Motor neuron (in vitro differentiated cells): Measurements from ENCODE around the gene LPIN1. TPM values are rescaled to one million over a fixed set of nuclear protein-coding genes. Genes with fewer than 3 reads are reported as not detected.
A peak's percentile ranks its signal among the peaks of the same experiment; 100 is the strongest.
"Not testable (repeated sequence)": the region's sequence is repeated elsewhere in the genome, so short reads cannot be mapped to it uniquely, and the experiment has no call there.

Experiments
- ATAC-seq, 8 experiments: fragments of 200-7000 bp; cut with Tn5 transposase; replicated peaks in 6 of 8; 2 replicates each; pipeline ENCODE4 v1.8.0; 2021; ENCODE audit warnings: mild to moderate bottlenecking in 8 of 8, moderate library complexity in 8 of 8
- H3K27ac ChIP-seq, 2 donors: fragments of 250-450 bp; sonication (Bioruptor Pico); 2 replicates each; pipeline ENCODE4 v1.9.0; 2021; ENCODE audit warnings: antibody characterized with exemption in 2 of 2, mild to moderate bottlenecking in 2 of 2, moderate library complexity in 1 of 2
- H3K4me1 ChIP-seq, 2 donors: fragments of 250-450 bp; sonication (Bioruptor Pico); replicated peaks in 1 of 2; 2 replicates each; pipeline ENCODE4 v1.6.1; 2021; ENCODE audit warnings: antibody characterized with exemption in 2 of 2, mild to moderate bottlenecking in 2 of 2, moderate library complexity in 1 of 2
- H3K4me3 ChIP-seq, 5 donors: fragments of 250-450 bp; sonication (Bioruptor Pico); 2 replicates each; pipeline ENCODE4 v1.9.0; 2021; ENCODE audit warnings: antibody characterized with exemption in 5 of 5, mild to moderate bottlenecking in 5 of 5, moderate library complexity in 4 of 5
- WGBS, 10 experiments: fragments of 450-650 bp; shearing (Covaris generic); methylation state at CpG; one replicate each; pipeline ENCODE4 v1.0.0; 2022; 5-methylcytosine and 5-hydroxymethylcytosine counted together
- in situ Hi-C, 9 experiments: fragments of 400-800 bp; cut with MboI; loops; one replicate each; pipeline ENCODE4 v1.15.0; 2021; ENCODE audit warnings: low sequenced_read_pairs in 9 of 9, low pct_unique_long_range_greater_than_20kb in 2 of 9; ENCODE audit not compliant: unreplicated experiment in 9 of 9
- total RNA-seq, 8 experiments: library from RNA; unstranded; fragments of 300-600 nt; gene quantifications; 2 replicates each; pipeline versions ENCODE4 v1.2.3 to v1.2.4, GENCODE V29; 2022

LPIN1 gene
- total RNA-seq, 8 experiments from 2014 or later, result 10.1 to 54.8 (median 21.2) TPM

DNA sequence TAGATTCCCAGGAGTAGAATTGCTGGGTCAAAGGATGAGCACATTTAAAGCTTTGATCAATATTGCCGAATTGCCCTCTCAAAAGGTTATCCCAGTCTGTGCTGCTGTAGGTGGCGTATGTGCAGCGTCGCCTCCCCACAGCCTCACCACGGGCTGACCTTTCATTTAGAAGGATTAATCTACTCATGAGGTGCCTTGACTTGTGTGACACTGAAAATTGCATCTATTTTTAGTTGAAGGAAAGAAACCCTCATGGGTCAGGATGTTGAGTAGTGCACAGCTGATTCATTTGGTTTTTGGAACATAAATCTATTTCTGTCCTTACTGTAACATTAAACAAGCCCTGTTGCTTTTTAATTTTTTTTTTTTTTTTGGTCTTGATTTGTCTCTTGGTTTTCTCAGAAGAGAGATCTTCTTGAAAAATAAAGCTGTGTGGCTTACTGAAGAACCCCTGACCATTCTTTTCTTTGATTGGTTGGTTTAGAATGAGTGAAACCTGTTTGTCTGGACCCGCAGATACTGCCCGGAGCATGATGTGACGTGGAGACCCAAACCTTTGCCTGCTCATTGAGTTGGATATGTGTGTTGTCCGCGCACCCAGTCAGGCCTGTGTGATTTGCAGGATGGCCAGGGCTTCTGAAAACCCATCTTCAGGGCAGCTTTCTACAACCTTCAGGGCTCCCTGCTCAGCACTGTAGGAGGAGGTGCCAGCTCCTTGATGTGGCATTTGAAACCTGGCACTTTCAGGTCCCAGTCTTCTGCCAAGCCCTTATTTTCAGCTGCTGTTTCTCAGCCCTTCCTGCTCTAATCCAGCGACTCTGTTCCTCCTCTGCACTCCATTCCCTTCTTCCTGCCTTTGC is 61.0 kb downstream of the LPIN1 start:
- ATAC-seq, result peak in 5 of 8 experiments; percentile 33 to 74 (median 71)
- 60 to 100% (median 90%) methylated on average over 3 to 9 of the region's 11 CpGs for WGBS, 10 experiments
- Histone ChIP-seq H3K4me1 (peaks cover 11 to 19% of the 10 kb centered on the region in 2 donors), H3K4me3 (no peak overlapping the region), H3K27ac (no peak overlapping the region)
- in situ Hi-C loops, result no loop called here

- WGBS, 10 experiments, result 90 to 100% (median 100%) methylated on average over 1 to 6 of the region's 8 CpGs; no CpG with 5 or more reads in 3 of the 10 experiments
- no peak overlapping the region for H3K27ac ChIP-seq
- H3K4me1 ChIP-seq, result peaks cover 8 to 15% of the 10 kb centered on the region in 2 donors
- no peak for ATAC-seq
- H3K4me3 ChIP-seq, result no peak overlapping the region
- in situ Hi-C loops, result no loop called here
Measured at GRCh38 chr2:11808016-11808400, 61.6 kb downstream of the LPIN1 start.

GRCh38 chr2:11809586-11810236 is 63.3 kb downstream of the LPIN1 start:
- WGBS, 10 experiments, result 71 to 95% (median 92%) methylated on average over 1 to 8 of the region's 12 CpGs; no CpG with 5 or more reads in 5 of the 10 experiments
- Histone ChIP-seq H3K27ac (no peak overlapping the region), H3K4me1 (peaks cover 2 to 12% of the 10 kb centered on the region in 2 donors), H3K4me3 (no peak overlapping the region)
- ATAC-seq, result no peak
- in situ Hi-C loops, result no loop called here

DNA sequence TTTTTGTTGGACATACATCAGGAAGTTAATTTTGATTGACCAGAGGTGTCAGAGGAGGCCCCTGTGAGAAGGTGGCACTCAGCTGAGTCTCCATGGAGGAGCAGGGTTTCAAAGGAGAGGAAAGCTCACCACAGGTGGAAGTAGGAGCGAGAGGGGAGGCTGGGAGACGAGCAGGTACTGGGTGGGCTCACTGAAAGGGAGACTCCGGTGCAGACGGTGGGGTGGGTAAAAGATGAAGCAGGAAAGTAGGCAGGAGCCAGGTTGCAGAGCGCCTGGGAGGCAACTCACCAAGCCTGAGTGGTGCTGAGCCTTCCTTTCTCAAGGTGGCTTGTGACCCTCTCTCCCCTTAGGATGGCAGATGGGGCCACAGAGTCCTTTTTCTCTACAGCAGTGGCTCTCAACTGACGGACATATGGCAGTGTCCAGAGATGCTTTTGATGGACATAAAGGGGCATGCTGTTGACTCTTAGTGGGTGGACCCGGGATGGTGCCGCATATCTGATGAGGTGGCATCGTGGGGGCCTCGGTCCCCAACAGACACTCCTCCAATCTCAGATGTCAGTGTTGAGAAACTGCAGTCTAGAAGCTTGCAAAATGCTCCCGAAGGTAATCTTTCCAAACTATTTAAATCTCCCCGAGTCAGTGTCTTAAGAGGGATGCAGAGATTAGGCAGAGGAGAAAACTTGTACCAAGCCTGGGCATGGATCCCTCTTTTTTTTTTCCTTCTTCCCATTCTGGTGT is 64.0 kb downstream of the LPIN1 start:
- H3K27ac ChIP-seq, result no peak overlapping the region
- no peak for ATAC-seq

DNA sequence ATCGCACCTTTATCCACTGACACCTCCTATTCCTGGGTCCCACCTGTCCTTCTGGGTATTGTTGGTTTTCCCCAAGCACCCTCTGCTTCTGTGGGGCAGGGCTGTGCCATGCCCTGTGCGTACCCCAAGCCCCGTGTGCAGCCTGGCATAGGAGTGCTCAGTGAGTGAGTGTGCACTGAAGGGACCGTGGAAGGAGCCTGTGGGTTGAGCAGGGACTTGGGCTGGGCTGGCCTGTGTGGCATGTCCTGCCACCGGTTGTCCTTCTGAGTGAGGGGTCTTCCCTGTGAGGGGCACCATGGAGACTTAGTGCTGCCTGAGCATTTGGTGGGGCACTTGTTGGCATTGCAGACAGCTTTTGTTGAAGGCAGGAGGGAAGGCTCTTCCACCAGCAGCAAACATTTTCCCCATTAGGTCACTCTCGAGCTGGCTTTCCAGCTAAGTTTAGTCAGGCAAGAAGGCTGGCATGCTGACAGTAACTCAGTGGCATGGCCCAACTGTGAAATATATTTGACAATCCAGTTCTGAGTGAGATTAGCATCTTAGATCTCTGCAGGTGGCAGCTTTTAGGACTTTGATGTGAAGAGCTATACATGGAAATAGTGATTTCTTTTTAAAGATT is 64.7 kb downstream of the LPIN1 start:
- Histone ChIP-seq H3K27ac (no peak overlapping the region), H3K4me3 (no peak overlapping the region), H3K4me1 (peaks cover 2 to 12% of the 10 kb centered on the region in 2 donors)
- in situ Hi-C loops, result no loop called here
- no peak for ATAC-seq
- WGBS, 10 experiments, result 71 to 100% (median 100%) methylated on average over 1 to 3 of the region's 6 CpGs; no CpG with 5 or more reads in 1 of the 10 experiments

More for the DNA sequence above, 64.0 kb downstream of the LPIN1 start:
- 71 to 100% (median 100%) methylated on average over 1 to 9 of the region's 12 CpGs; no CpG with 5 or more reads in 3 of the 10 experiments for WGBS, 10 experiments
- Histone ChIP-seq H3K4me1 (peaks cover 2 to 12% of the 10 kb centered on the region in 2 donors), H3K4me3 (no peak overlapping the region)
- in situ Hi-C loops, result no loop called here

- ATAC-seq, result no peak
- Histone ChIP-seq H3K4me3 (no peak overlapping the region), H3K4me1 (peaks cover 0 to 1% of the 10 kb centered on the region in 2 donors), H3K27ac (no peak overlapping the region)
- 86 to 100% (median 96%) methylated on average over 2 to 16 of the region's 25 CpGs for WGBS, 10 experiments
- in situ Hi-C loops, result no loop called here
Measured at GRCh38 chr2:11812466-11813248, 66.2 kb downstream of the LPIN1 start.

DNA sequence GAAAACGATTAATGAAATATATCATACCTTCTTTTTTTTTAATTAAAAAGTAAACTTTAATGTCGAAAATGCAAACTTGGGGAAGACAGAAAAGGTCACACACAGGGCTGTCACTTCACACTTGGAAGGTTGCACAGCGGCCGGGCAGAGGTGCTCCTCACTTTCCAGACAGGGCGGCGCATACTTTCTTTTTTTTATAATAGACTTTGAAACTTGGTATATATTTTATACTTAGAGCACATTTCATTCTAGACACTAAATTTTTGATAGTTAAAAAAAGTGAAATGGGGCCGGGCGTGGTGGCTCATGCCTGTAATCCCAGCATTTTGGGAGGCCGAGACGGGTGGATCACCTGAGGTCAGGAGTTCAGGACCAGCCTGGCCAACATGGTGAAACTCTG is 66.9 kb downstream of the LPIN1 start:
- H3K27ac ChIP-seq, H3K4me1 ChIP-seq, H3K4me3 ChIP-seq, ATAC-seq, in situ Hi-C loops: not testable (repeated sequence)
- 63 to 100% (median 89%) methylated on average over 1 to 10 of the region's 10 CpGs for WGBS, 10 experiments

DNA sequence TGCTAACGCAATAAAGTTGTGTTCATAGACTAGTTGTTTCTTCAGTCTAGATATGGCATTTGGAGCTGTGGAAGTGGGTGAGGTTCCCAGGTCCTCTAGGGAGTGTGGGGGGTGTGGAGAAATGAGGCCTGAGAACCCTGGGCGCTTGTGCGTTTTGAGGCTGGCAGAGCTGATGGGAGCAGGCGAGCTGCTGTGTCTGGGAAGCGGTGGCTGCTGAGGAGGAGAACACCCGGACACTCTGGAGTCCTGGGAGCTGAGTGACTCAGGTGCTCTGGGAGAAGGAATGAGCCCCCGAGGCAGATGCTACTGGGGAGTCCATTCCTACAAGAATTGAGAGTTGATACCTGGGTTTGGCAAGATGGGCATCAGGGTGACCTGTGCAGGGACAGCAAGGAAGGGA is 67.5 kb downstream of the LPIN1 start:
- in situ Hi-C loops, result no loop called here
- WGBS, 10 experiments, result 63 to 100% (median 88%) methylated on average over 1 to 6 of the region's 7 CpGs; no CpG with 5 or more reads in 4 of the 10 experiments
- no peak for ATAC-seq
- Histone ChIP-seq H3K27ac (no peak overlapping the region), H3K4me3 (no peak overlapping the region), H3K4me1 (no peaks in the 10 kb centered on the region)

GRCh38 chr2:11814979-11815510 is 68.6 kb downstream of the LPIN1 start:
- WGBS, 10 experiments, result 87 to 100% (median 93%) methylated on average over 2 to 9 of the region's 13 CpGs; no CpG with 5 or more reads in 4 of the 10 experiments
- Histone ChIP-seq H3K4me1 (no peaks in the 10 kb centered on the region), H3K27ac (no peak overlapping the region), H3K4me3 (no peak overlapping the region)
- in situ Hi-C loops, result no loop called here
- ATAC-seq, result no peak

DNA sequence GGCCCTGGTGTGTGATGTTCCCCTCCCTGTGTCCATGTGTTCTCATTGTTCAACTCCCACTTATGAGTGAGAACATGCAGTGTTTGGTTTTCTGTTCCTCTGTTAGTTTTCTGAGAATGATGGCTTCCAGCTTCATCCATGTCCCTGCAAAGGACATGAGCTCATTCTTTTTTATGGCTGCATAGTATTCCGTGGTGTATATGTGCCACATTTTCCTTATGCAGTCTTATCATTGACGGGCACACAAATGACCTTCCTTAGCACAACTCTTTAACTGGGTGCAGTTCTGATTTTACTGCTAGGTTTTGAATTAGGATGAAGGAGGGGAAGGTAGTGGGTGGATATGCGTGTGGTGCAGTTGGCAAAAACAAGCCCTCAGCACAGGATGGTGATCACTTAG is 70.5 kb downstream of the LPIN1 start:
- H3K4me3 ChIP-seq, in situ Hi-C loops, ATAC-seq, H3K4me1 ChIP-seq, H3K27ac ChIP-seq: not testable (repeated sequence)
- 83 to 100% (median 100%) methylated on average over 1 to 3 of the region's 3 CpGs; no CpG with 5 or more reads in 5 of the 10 experiments for WGBS, 10 experiments

GRCh38 chr2:11819235-11819729 is 72.8 kb downstream of the LPIN1 start:
- no peak for ATAC-seq
- no peak overlapping the region for H3K27ac ChIP-seq
- no peaks in the 10 kb centered on the region for H3K4me1 ChIP-seq
- WGBS, 10 experiments, result 50 to 100% (median 90%) methylated on average over 1 to 5 of the region's 5 CpGs
- no peak overlapping the region for H3K4me3 ChIP-seq
- in situ Hi-C loops, result no loop called here

DNA sequence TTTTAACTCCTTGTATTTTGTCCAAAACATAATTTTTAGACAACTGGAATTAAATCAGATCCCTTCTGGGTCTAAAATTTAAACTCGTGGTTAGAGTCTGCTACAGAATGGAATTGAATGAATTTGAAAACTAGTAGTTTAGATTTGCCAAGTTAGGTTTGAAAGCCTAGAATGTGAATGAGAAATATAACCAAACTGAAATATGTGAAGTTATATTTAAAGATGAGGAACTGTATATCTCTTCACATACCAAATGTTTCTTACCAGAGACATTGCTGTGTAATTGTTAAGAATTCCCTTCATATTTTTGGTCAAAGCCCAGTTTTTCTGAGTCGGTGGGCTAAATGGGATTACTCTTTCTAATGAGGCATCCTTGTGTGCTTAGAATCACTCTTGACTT is 74.2 kb downstream of the LPIN1 start:
- 80 to 100% (median 95%) methylated on average over 1 to 2 of the region's 2 CpGs for WGBS, 10 experiments
- Histone ChIP-seq H3K4me1 (no peaks in the 10 kb centered on the region), H3K4me3 (no peak overlapping the region), H3K27ac (no peak overlapping the region)
- ATAC-seq, result no peak
- in situ Hi-C loops, result loop anchor here in 1 of 9 experiments (10.0 kb wide), 1 partner anchor 1184 kb away; no protein-coding TSS in a partner anchor
